Astrocyte of the cerebellum (primary cell): ENCODE measurements around the gene ZNF341.

Experiments
- DNase-seq: peaks from one replicate; pipeline ENCODE4 v3.0.0-alpha.2; 2011; ENCODE audit warnings: low read depth
- H3K4me3 ChIP-seq: 2 replicates; pipeline ENCODE4 v1.5.1; 2011; ENCODE audit warnings: mild to moderate bottlenecking, low read depth, low read length, moderate library complexity
- in situ Hi-C: cut with HindIII; loops from 2 replicates; pipeline ENCODE4 v1.10.0; 2017; ENCODE audit warnings: low sequenced_read_pairs
- TF ChIP-seq, protein P1 (sequence below): IDR thresholded peaks from 2 replicates; pipeline ENCODE4 v1.5.1; 2012; ENCODE audit warnings: low read length, low read depth, moderate library complexity, mild to moderate bottlenecking; ENCODE audit errors: missing control alignments

Gene ZNF341

DNA sequence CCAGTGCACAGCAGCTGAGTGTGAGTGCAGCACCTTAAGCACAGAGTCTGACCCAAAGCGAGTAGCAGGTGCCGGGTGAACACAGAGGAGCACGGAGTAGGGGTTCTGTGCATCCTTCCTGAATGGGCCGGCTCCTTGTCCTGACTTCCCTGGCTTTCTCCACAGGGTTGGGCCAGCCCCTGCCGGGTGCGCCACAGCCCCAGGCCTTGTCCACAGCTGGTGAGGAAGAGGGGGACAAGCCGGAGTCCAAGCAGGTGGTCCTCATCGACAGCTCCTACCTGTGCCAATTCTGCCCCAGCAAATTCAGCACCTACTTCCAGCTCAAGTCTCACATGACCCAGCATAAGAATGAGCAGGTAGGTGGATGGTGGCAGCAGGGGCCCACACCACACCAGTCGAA lies 34.9 kb downstream of the ZNF341 start:
- no peak overlapping the region for H3K4me3 ChIP-seq
- DNase-seq: no peak
- in situ Hi-C loops: no loop called here
- TF ChIP-seq, protein P1, sequence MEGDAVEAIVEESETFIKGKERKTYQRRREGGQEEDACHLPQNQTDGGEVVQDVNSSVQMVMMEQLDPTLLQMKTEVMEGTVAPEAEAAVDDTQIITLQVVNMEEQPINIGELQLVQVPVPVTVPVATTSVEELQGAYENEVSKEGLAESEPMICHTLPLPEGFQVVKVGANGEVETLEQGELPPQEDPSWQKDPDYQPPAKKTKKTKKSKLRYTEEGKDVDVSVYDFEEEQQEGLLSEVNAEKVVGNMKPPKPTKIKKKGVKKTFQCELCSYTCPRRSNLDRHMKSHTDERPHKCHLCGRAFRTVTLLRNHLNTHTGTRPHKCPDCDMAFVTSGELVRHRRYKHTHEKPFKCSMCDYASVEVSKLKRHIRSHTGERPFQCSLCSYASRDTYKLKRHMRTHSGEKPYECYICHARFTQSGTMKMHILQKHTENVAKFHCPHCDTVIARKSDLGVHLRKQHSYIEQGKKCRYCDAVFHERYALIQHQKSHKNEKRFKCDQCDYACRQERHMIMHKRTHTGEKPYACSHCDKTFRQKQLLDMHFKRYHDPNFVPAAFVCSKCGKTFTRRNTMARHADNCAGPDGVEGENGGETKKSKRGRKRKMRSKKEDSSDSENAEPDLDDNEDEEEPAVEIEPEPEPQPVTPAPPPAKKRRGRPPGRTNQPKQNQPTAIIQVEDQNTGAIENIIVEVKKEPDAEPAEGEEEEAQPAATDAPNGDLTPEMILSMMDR: no peak

DNA sequence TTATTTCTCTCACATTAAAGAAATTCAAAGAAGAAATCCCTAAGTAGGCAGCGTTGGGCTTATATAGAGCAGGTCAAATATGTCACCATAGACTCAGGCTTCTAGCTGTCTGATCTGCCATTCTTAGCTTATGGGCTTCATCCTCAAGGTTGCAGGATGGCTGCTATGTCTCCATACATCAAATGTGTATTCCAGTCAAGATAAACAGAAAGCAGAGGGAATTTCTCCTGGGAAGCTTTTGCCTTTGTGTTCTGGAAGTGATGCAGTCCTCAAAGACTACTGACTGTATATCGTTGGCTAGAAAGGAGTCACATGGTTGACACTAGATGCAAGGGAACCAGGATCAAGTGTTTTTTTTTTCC lies 36.0 kb downstream of the ZNF341 start:
- in situ Hi-C loops: no loop called here
- DNase-seq: no peak
- TF ChIP-seq, protein P1: no peak
- no peak overlapping the region for H3K4me3 ChIP-seq

DNA sequence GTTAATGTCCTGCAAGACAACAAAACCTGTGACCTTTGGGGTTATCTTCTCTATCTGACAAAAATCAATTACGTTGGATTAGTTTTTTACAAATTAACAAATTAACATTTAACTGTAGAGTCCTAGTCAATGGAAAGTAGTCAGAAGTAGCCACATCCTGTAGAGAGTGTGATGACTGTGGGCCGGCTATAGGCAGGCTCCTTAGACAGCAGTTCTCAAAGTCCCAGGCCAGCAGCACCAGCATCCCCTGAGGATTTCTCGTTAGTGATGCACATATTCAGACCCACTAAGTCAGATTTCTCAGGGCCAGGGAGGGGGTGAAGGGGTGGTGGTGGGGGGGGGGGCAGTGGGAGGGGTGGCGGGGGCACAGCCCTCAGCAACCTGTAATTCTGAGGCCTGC lies 37.2 kb downstream of the ZNF341 start:
- DNase-seq: no peak
- no peak overlapping the region for H3K4me3 ChIP-seq
- in situ Hi-C loops: no loop called here
- TF ChIP-seq, protein P1: no peak

DNA sequence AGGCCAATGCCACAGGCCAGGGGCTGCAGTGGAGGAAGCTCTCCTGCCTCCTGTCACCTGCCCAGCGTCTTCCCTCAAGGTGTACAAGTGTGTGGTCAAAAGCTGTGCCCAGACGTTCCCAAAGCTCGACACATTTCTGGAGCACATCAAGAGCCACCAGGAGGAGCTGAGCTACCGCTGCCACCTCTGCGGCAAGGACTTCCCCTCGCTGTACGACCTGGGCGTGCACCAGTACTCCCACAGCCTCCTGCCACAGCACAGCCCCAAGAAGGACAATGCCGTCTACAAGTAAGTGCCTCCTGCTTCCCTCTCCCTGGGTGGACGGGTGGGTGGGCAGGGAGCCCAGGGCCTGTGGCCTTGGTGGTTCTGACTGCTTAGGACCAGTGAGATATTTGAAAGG lies 38.2 kb downstream of the ZNF341 start:
- TF ChIP-seq, protein P1: no peak
- no peak for DNase-seq
- in situ Hi-C loops: no loop called here
- H3K4me3 ChIP-seq: no peak overlapping the region

DNA sequence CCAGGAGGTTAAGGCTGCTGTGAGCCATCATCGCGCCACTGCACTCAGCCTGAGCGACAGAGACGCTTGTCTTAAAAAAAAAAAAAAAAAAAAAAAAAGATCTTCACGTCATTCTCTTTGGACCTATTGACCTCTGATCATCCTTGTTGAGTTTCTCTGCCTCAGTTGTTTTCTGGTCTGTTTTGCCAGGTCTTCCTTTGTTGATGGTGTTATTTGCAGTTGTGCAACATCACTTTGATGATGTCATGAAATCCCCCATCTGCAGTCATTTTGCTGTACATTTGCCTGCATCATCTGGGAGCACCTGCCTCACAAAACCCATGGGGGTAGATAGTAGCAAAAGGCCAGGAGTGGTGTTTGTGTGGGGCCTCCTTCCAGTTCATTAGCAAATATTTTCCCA lies 40.1 kb downstream of the ZNF341 start:
- TF ChIP-seq, protein P1: no peak
- no peak for DNase-seq
- in situ Hi-C loops: no loop called here
- no peak overlapping the region for H3K4me3 ChIP-seq

DNA sequence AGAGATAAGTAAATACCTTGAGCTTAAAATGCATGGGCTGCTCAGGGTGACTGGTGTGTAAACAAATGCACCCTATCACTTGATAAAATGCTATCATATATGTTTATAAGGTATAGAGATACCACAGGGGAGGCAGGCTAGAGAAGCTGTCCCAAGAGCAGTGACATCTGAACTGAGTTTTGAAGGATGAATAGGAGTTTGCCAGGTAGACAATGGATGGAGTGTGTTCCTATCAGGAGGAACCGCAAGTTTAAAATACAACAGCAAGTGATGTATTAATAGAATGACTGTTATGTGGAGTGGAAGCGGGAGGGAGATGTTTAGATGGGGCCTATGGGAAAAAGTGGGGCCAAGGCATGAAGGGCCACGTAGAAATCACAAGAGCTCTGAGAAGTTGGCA lies 40.6 kb downstream of the ZNF341 start:
- in situ Hi-C loops: no loop called here
- no peak overlapping the region for H3K4me3 ChIP-seq
- DNase-seq: no peak
- TF ChIP-seq, protein P1: no peak
